HL-60 (cell line): ENCODE data around the gene EGFL8.

ENCODE experiments used
- DNase-seq, 2 experiments: peaks; one replicate each; pipeline ENCODE4 v3.0.0-alpha.2; 2010 to 2020; ENCODE audit warnings: low read depth in 1 of 2, low spot score in 1 of 2
- H3K27ac ChIP-seq: fragments of 250-450 bp; sonication (Bioruptor Pico); replicated peaks from 2 replicates; pipeline ENCODE4 v1.5.1; 2020; ENCODE audit warnings: mild to moderate bottlenecking, moderate library complexity
- H3K27me3 ChIP-seq: fragments of 250-450 bp; sonication (Bioruptor Pico); 2 replicates; pipeline ENCODE4 v1.5.1; 2021; ENCODE audit warnings: mild to moderate bottlenecking, moderate library complexity; ENCODE audit not compliant: insufficient read depth, poor library complexity, severe bottlenecking
- H3K4me3 ChIP-seq: replicated peaks from 2 replicates; pipeline ENCODE4 v1.5.1; 2011; ENCODE audit warnings: mild to moderate bottlenecking, control low read depth, low read length; ENCODE audit not compliant: insufficient read depth
- GABPA ChIP-seq: IDR thresholded peaks from 2 replicates; pipeline ENCODE4 v1.6.1; 2012; ENCODE audit warnings: low read depth
- POLR2AphosphoS5 ChIP-seq: IDR thresholded peaks from 2 replicates; pipeline ENCODE4 v1.6.1; 2012; ENCODE audit warnings: low read depth
- SPI1 ChIP-seq: IDR thresholded peaks from 2 replicates; pipeline ENCODE4 v1.6.1; 2012; ENCODE audit warnings: low read depth, mild to moderate bottlenecking, borderline replicate concordance
- TF ChIP-seq, protein P1 (sequence below): IDR thresholded peaks from one replicate; pipeline ENCODE4 v1.5.1; 2011; ENCODE audit warnings: low read length, control low read depth, inconsistent platforms; ENCODE audit not compliant: insufficient read depth
- TF ChIP-seq, protein P2 (sequence below): IDR thresholded peaks from 2 replicates; pipeline ENCODE4 v1.6.1; 2012; ENCODE audit warnings: low read depth; ENCODE audit not compliant: insufficient replicate concordance

Gene EGFL8

DNA sequence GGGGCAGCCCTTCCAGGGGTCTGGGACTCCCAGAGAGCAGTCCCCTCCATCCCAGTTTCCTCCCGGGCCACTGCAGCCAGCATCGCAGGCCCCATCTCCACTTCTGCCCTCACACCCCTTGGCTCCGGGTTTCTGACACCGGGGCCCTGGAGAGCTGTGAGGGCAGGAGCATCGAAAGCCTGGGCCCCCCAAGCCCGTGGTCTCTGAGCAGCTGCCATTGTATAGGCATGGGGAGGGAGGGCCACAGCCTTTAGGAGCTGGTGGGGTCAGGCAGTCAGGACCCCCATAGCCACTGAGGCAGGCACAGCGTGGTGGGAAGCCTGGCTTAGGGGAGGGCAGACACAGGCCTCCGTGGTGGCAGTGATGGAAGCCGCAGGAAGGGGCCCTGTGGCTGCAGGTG lies 37.8 kb downstream of the EGFL8 start:
- Histone ChIP-seq H3K27ac (no peak overlapping the region), H3K4me3 (no peak overlapping the region)
- TF ChIP-seq, protein P1, sequence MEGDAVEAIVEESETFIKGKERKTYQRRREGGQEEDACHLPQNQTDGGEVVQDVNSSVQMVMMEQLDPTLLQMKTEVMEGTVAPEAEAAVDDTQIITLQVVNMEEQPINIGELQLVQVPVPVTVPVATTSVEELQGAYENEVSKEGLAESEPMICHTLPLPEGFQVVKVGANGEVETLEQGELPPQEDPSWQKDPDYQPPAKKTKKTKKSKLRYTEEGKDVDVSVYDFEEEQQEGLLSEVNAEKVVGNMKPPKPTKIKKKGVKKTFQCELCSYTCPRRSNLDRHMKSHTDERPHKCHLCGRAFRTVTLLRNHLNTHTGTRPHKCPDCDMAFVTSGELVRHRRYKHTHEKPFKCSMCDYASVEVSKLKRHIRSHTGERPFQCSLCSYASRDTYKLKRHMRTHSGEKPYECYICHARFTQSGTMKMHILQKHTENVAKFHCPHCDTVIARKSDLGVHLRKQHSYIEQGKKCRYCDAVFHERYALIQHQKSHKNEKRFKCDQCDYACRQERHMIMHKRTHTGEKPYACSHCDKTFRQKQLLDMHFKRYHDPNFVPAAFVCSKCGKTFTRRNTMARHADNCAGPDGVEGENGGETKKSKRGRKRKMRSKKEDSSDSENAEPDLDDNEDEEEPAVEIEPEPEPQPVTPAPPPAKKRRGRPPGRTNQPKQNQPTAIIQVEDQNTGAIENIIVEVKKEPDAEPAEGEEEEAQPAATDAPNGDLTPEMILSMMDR, result no peak
- TF ChIP-seq GABPA, result no peak
- TF ChIP-seq, protein P2, sequence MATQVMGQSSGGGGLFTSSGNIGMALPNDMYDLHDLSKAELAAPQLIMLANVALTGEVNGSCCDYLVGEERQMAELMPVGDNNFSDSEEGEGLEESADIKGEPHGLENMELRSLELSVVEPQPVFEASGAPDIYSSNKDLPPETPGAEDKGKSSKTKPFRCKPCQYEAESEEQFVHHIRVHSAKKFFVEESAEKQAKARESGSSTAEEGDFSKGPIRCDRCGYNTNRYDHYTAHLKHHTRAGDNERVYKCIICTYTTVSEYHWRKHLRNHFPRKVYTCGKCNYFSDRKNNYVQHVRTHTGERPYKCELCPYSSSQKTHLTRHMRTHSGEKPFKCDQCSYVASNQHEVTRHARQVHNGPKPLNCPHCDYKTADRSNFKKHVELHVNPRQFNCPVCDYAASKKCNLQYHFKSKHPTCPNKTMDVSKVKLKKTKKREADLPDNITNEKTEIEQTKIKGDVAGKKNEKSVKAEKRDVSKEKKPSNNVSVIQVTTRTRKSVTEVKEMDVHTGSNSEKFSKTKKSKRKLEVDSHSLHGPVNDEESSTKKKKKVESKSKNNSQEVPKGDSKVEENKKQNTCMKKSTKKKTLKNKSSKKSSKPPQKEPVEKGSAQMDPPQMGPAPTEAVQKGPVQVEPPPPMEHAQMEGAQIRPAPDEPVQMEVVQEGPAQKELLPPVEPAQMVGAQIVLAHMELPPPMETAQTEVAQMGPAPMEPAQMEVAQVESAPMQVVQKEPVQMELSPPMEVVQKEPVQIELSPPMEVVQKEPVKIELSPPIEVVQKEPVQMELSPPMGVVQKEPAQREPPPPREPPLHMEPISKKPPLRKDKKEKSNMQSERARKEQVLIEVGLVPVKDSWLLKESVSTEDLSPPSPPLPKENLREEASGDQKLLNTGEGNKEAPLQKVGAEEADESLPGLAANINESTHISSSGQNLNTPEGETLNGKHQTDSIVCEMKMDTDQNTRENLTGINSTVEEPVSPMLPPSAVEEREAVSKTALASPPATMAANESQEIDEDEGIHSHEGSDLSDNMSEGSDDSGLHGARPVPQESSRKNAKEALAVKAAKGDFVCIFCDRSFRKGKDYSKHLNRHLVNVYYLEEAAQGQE, result no peak
- no peak for TF ChIP-seq POLR2AphosphoS5
- TF ChIP-seq SPI1, result no peak

DNA sequence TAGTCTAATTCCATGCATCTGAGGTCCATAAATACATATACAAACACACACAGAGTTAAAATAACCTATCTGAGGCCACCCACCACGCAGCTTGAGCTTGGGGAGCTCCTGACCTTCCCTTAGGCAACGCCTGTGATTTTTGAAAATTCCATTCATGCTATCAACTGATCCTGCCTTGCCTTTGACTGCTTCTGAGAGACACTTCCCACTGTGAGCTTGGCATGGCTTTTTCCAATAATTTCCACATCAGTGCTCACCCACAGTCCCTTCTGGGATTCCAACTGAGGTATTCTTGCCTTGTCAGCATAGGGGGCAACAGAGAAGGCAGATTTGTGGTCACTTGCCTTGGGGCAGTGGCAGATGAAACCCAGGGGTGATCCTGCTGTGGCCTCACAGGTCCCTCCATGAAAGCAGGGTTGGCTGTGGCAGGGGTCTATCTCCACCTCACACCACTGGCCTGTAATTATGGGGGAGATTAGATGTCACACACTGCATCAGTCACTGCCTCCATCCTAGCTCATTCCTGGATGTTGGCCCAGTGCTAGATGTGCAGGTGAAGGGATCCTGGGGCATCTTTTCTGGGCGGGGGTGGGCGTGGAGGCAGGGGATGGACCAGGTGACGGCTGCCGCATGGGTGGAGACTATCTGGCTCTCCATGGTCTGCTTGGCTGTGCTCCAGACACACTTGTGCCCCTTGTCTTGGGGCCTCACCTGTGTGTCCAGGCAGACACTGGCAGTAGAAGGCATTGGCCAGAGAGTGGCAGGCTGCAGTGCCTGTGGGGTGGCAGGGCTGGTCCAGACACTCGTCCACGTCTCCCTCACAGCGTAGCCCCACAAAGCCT lies 39.3 kb downstream of the EGFL8 start:
- TF ChIP-seq, protein P1, result no peak
- TF ChIP-seq, protein P2, result no peak
- TF ChIP-seq GABPA (no peak), SPI1 (no peak)
- Histone ChIP-seq H3K27me3 (no peaks in the 10 kb centered on the region), H3K27ac (no peak overlapping the region), H3K4me3 (no peak overlapping the region)
- no peak for DNase-seq

More for the DNA sequence above, 37.8 kb downstream of the EGFL8 start:
- no peaks in the 10 kb centered on the region for H3K27me3 ChIP-seq
- DNase-seq, result no peak

DNA sequence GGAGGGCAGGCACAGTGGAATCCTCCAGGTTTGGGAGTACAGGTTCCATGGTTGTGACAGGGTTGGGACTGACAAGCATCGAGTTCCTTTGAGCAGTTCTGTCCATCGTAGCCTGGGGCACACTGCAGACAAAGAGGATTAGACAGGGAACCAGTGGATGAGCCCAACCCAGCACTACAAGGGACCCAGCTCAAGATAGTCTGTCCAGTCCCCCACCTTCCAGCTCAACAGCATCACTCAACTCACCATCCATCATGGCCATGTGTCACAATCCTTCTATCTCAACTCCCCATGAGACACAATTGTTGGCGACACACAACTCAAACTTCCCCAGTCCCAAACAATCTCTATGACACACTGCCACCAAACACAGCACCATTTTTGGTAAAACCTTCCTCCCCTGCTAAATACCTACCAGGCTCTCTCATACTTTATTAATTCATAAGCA lies 39.9 kb downstream of the EGFL8 start:
- no peak overlapping the region for H3K4me3 ChIP-seq
- TF ChIP-seq POLR2AphosphoS5 (no peak), GABPA (no peak), SPI1 (no peak)
- TF ChIP-seq, protein P2, result no peak
- TF ChIP-seq, protein P1, result no peak
- H3K27ac ChIP-seq, result no peak overlapping the region

More for the DNA sequence above, 39.9 kb downstream of the EGFL8 start:
- no peaks in the 10 kb centered on the region for H3K27me3 ChIP-seq
- no peak for DNase-seq
